Cerebellar nuclear complex (tissue), 1 donor: ENCODE results near the gene RAB15.

Experiments used
- DNase-seq, 2 experiments: peaks; one replicate each; lab custom pipeline; 2025; lab: John Stamatoyannopoulos, UW

RAB15 gene

DNA sequence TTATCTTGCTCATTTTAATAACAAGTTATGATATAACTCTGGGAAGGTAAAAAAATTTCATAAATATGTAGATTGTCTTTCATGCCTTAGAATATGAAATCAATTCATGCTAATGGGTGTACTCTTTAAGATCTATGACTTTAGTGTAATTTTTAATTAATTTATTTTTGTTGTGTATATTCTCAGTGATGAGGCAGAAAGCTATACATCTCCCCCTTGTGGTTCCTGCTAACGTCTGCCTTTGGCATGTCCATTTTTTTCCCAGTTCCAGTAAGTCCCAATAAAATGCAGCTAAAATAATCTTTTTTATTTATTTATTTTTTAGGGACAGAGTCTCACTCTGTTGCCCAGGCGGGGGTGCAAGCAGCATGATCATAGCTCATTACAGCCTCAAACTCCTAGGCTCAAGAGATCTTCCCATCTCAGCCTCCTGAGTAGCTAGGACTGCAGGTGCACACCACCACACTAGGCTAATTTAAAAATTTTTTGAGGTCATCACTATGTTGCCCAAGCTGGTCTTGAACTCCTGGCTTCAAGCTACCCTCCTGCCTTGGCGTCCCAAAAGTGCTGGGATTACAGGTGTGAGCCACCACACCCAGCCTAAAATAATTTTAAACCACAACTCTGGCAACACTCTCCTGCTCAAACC lies 61.2 kb downstream of the RAB15 start:
- no peak for DNase-seq

DNA sequence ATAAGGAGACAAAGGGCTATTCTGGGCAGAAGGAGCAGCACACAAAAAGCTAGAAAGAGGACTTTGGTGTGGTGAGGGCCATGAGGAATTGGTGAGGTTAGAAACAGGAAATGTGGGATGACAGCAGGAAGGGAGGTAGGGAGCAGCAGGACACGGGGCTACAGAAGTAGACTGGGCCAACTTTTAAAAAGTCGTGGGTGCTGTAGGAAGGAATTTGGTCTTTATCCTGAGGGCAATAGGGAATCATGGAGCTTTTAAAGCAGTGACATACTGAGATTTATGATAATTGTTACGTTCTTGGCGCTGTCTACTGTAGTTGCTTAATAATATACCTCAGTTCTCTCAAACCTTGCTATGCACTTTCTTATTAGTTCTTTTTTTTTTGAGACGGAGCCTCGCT lies 66.1 kb downstream of the RAB15 start:
- no peak for DNase-seq

DNA sequence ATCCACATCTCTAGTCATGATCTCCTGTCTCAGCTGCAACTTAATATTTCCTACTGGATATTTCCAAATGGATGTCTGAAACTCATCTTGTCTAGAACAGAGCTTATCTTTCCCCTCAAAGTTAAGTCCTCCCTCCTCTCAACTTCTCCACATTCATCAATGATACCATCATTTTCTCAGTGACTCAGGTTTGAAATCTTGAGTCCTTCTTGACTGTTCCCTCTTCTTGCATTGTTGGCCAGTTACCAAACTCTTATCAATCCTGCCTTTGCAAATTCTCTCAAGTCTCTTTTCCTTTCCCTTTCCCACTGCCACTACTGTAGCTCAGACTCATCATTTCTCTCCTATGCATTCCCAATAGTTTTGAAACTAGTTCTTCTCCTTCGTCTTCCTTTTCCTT lies 72.2 kb downstream of the RAB15 start:
- no peak for DNase-seq
